Thyroid gland (tissue), 4 donors: ENCODE data around the gene TMCC3.

Experiments used
- POLR2A ChIP-seq, 2 donors: fragments of 450-650 bp; IDR thresholded peaks; one replicate each; pipeline ENCODE4 v1.6.1; 2017; ENCODE audit warnings: antibody characterized with exemption in 2 of 2, mild to moderate bottlenecking in 2 of 2, moderate library complexity in 1 of 2
- TF ChIP-seq, protein P1 (sequence below), 6 experiments: fragments of 200-600 bp in 3 of 6; fragments of 450-650 bp in 3 of 6; sonication (generic) in 3 of 6; IDR thresholded peaks; one replicate each; pipeline ENCODE4 v1.5.1; 2016 to 2019; ENCODE audit warnings: antibody characterized with exemption in 6 of 6, mild to moderate bottlenecking in 2 of 6, inconsistent platforms in 1 of 6, moderate library complexity in 1 of 6

DNA sequence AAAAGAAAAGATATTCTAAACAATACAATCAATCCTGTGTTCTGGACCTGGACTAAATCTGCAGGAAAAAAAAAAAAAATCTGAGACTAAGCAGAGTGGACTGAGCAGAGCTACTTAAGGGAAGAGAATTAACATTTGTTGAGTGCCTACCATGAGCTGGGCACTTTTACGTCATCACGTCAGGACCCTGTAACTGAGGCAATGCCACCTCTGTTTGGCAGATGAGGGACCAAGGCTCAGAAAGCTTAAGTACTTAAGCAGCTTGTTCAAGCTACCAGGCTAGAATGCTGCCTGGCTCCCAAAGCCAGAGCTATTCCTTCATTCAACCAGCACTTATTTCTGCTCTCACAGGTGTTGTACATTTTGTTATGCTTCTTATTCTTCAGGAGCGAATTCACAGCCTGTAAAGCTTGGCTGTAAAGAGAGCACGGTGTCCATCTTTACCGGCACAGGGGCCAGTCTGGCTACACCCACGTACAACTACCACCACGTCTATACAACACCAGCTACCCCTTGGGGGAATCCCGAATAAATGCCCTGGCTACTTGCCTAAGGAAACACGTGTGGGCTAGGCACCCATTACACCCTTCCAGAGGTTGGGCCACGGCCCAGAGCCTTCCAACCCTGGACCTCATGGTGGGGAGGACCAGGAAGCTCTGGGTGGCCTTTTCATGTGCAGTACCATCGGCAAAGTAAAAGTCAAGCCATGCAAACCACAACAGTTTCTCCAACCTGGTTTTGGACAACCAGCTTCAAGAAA, 27.0 kb downstream of the TMCC3 start:
- TF ChIP-seq, protein P1, sequence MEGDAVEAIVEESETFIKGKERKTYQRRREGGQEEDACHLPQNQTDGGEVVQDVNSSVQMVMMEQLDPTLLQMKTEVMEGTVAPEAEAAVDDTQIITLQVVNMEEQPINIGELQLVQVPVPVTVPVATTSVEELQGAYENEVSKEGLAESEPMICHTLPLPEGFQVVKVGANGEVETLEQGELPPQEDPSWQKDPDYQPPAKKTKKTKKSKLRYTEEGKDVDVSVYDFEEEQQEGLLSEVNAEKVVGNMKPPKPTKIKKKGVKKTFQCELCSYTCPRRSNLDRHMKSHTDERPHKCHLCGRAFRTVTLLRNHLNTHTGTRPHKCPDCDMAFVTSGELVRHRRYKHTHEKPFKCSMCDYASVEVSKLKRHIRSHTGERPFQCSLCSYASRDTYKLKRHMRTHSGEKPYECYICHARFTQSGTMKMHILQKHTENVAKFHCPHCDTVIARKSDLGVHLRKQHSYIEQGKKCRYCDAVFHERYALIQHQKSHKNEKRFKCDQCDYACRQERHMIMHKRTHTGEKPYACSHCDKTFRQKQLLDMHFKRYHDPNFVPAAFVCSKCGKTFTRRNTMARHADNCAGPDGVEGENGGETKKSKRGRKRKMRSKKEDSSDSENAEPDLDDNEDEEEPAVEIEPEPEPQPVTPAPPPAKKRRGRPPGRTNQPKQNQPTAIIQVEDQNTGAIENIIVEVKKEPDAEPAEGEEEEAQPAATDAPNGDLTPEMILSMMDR (IDR thresholded peaks at IDR 0.05), result no peak
- no peak for TF ChIP-seq POLR2A (IDR thresholded peaks at IDR 0.05)
